Cardiac fibroblast (primary cell): ENCODE results near the gene SFXN3.

Source experiments
- DNase-seq, 2 donors: peaks; one replicate each; pipeline versions ENCODE4 v3.0.0 to v3.0.0-alpha.2; 2010; ENCODE audit warnings: low read depth in 2 of 2
- H3K4me3 ChIP-seq, 2 donors: replicated peaks in 1 of 2; 1 replicate in 1 of 2; 2 replicates in 1 of 2; pipeline ENCODE4 v1.5.1; 2011; ENCODE audit warnings: low read depth in 2 of 2, low read length in 2 of 2, mild to moderate bottlenecking in 2 of 2, moderate library complexity in 1 of 2
- CTCF ChIP-seq: IDR thresholded peaks from one replicate; pipeline ENCODE4 v1.5.1; 2011; ENCODE audit warnings: low read depth, mild to moderate bottlenecking, low read length, inconsistent platforms

The SFXN3 gene

DNA sequence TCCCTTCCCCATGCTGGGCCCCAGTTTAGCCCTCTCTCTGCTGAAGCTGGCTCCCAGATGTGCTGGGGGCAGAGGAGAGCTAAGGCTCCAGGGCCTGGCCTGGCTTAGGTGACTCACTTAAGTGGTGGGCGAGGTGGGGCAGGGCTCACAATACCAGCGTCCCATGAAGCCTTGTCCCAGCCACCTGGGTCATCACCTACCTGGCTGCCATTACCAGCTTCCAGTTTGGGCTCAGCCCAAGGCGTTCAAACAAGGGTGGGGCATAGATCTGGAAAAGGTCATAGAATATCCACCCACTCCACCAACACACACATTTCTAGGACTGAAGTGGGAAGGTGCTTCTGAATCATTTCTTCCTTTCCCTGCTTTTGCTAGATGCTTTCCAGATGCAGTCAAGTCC is 39.1 kb downstream of the SFXN3 start:
- no peak overlapping the region for H3K4me3 ChIP-seq
- DNase-seq: no peak
- TF ChIP-seq CTCF: no peak

- DNase-seq: peak; percentile 25 to 54
- TF ChIP-seq CTCF: no peak
Observed at GRCh38 chr10:101071267-101071884, 40.3 kb downstream of the SFXN3 start.

DNA sequence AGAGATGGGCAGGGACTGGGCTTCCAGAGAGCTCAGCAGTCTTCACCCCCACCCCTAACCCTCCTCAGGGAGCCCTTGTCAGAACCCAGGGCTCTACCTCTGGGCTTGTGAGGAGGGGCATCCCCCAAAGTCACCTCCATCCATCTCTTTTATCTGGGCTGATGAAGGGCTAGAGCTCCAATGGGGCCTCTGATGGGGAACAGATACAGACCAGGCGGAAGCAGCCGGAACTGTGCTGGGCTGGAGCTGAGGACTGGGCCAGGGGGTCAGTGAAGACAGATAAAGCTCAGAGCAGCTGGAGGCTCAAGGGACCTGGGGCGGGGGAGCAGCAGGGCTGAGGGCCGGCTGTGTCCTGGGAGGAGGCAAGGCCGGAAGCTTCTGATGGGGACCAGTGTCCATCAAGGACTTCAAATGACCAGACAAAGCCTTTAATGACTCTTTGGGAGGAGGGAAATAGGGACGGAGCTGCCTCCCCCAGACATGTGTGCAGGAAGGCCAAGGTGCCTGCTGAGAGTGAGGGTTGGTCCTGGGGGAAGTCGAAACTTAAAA is 40.9 kb downstream of the SFXN3 start:
- DNase-seq: no peak
- H3K4me3 ChIP-seq: no peak overlapping the region
- TF ChIP-seq CTCF: no peak

More at GRCh38 chr10:101071267-101071884, 40.3 kb downstream of the SFXN3 start:
- H3K4me3 ChIP-seq: no peak overlapping the region

DNA sequence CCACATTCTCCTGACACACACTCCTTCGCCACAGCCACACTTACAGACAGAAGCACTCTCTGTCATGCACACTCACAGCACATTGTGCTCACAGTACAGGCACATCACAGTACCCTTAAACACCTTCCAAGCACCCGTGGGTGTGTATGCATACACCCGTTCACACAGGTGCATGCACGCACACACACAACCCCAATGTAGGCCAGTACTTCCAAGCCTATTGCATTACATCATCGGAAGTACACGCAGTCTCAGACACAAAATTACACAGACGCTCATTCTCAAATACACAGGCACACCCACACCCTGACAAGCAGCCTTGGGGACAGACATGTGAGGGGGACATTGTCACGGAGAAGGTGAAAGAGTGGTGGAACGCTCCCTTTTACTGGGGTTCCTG is 41.9 kb downstream of the SFXN3 start:
- no peak overlapping the region for H3K4me3 ChIP-seq
- DNase-seq: no peak
- no peak for TF ChIP-seq CTCF

GRCh38 chr10:101073631-101074030 is 42.6 kb downstream of the SFXN3 start:
- TF ChIP-seq CTCF: no peak
- no peak for DNase-seq
- no peak overlapping the region for H3K4me3 ChIP-seq

GRCh38 chr10:101075775-101076174 is 44.7 kb downstream of the SFXN3 start:
- no peak overlapping the region for H3K4me3 ChIP-seq
- no peak for TF ChIP-seq CTCF
- DNase-seq: no peak

DNA sequence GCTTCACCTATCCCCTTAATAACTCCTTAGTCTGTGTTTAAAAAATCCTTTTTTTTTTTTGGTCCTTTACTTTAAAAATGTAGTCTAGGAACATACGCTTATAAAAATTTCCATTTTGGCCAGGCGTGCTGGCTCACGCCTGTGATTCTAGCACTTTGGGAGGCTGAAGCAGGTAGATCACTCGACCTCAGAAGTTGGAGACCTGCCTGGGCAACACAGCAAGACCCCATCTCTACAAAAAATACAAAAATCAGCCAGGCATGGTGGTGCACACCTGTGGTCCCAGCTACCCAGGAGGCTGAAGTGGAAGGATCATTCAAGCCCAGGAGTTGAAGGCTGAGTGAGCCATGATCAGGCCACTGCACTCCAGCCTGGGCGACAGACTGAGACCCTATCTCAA is 45.6 kb downstream of the SFXN3 start:
- no peak for DNase-seq
- no peak overlapping the region for H3K4me3 ChIP-seq
- TF ChIP-seq CTCF: no peak
